IPS DF 4.7 (cell line): ENCODE measurements around the gene FLOT2.
"Not testable (repeated sequence)": the region's sequence is repeated elsewhere in the genome, so short reads cannot be mapped to it uniquely, and the experiment has no call there.

ENCODE experiments used
- DNase-seq: peaks from one replicate; pipeline ENCODE4 v3.0.0-alpha.2; 2013; ENCODE audit warnings: low spot score; ENCODE audit errors: extremely low read depth

FLOT2 gene

GRCh38 chr17:28916302-28916934, 18.9 kb upstream of the FLOT2 start:
- no peak for DNase-seq

GRCh38 chr17:28912938-28913333, 15.4 kb upstream of the FLOT2 start:
- DNase-seq = no peak

- no peak for DNase-seq
Measured at GRCh38 chr17:28912281-28912937, 14.9 kb upstream of the FLOT2 start.

- DNase-seq = no peak
Measured at GRCh38 chr17:28911411-28912045, 14.0 kb upstream of the FLOT2 start.

GRCh38 chr17:28910534-28910933, 13.0 kb upstream of the FLOT2 start:
- DNase-seq = no peak

GRCh38 chr17:28908640-28909167, 11.2 kb upstream of the FLOT2 start:
- no peak for DNase-seq

- no peak for DNase-seq
Measured at GRCh38 chr17:28907709-28908475, 10.4 kb upstream of the FLOT2 start.

- no peak for DNase-seq
Measured at GRCh38 chr17:28906706-28907438, 9.3 kb upstream of the FLOT2 start.

GRCh38 chr17:28906276-28906675, 8.7 kb upstream of the FLOT2 start:
- no peak for DNase-seq

- no peak for DNase-seq
Measured at GRCh38 chr17:28904800-28905199, 7.3 kb upstream of the FLOT2 start.

- not testable (repeated sequence) for DNase-seq
Measured at GRCh38 chr17:28903546-28903841, 6.0 kb upstream of the FLOT2 start.

- DNase-seq = peak; percentile 71
Measured at GRCh38 chr17:28902819-28903545, 5.4 kb upstream of the FLOT2 start, which contains the start of gene DHRS13. Gene DHRS13, minus strand, starts transcription at chr17:28903079. Its CDS starts 135 bp downstream, at chr17:28902944.

GRCh38 chr17:28901866-28902818, 4.6 kb upstream of the FLOT2 start:
- no peak for DNase-seq

GRCh38 chr17:28900986-28901726, 3.6 kb upstream of the FLOT2 start:
- no peak for DNase-seq

GRCh38 chr17:28899212-28899815, 1.8 kb upstream of the FLOT2 start:
- no peak for DNase-seq

- DNase-seq = no peak
Measured at GRCh38 chr17:28898527-28898955, 1.0 kb upstream of the FLOT2 start.

- no peak for DNase-seq
Measured at GRCh38 chr17:28897769-28898526, 415 bp upstream of the FLOT2 start.
